Activated T-helper 1 cell treated with anti-CD3 and anti-CD28 coated beads, Interleukin-2, amount 50 U/mL, for 16 hours (primary cell): Measurements from ENCODE around the gene HMGCS2.

Experiments used
- DNase-seq, 2 donors: peaks; one replicate each; pipeline ENCODE4 v3.0.0-alpha.2; 2020; ENCODE audit warnings: low read depth in 1 of 2, low spot score in 1 of 2

HMGCS2 gene

GRCh38 chr1:119768778-119769177, at the start of gene HMGCS2:
Gene HMGCS2, minus strand, starts transcription at chr1:119768905. Its CDS starts 61 bp downstream, at chr1:119768844.
- DNase-seq = no peak

- no peak for DNase-seq
Measured at GRCh38 chr1:119818181-119818580, 49.5 kb upstream of the HMGCS2 start.

- DNase-seq = no peak
Measured at GRCh38 chr1:119816407-119816806, 47.7 kb upstream of the HMGCS2 start.

GRCh38 chr1:119815928-119816327, 47.2 kb upstream of the HMGCS2 start:
- no peak for DNase-seq

GRCh38 chr1:119815361-119815760, 46.7 kb upstream of the HMGCS2 start:
- DNase-seq = no peak

- DNase-seq = no peak
Measured at GRCh38 chr1:119814288-119814687, 45.6 kb upstream of the HMGCS2 start.

GRCh38 chr1:119811985-119812557, 43.4 kb upstream of the HMGCS2 start:
- no peak for DNase-seq

- no peak for DNase-seq
Measured at GRCh38 chr1:119811387-119811786, 42.7 kb upstream of the HMGCS2 start, which contains the start of gene REG4. Gene REG4, minus strand, starts transcription at chr1:119811460. Its CDS starts 2,691 bp downstream, at chr1:119808769.

DNA sequence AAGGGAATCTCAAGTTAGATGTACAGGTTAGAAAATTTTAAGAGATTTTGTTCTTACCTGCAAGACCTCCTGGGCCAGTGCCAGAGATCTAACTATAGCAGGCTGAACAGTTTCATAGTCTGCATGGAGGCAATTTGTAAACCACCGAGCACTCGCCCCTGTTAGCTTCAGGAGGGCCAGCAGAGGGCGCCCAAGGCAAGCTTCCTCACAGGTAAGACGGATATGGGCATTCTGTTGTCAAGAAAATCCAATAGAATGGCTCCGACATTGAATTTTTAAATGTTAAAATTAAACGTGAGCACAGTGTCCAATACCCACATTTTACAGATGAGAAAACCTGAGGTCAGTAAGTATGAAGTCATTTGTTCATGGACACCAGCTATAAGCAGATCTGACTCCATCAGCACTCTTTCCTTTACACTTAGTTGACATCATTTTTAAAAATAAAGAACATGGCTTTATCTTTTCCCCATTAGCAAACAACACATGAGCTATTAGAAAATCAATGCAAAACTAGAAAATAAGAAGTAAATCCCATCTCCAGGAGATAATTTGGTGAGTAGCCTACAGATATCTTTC, 40.4 kb upstream of the HMGCS2 start:
- DNase-seq = peak; percentile 25 to 40

GRCh38 chr1:119808491-119808890, 39.8 kb upstream of the HMGCS2 start:
- no peak for DNase-seq

- DNase-seq = no peak
Measured at GRCh38 chr1:119806489-119806888, 37.8 kb upstream of the HMGCS2 start.

DNA sequence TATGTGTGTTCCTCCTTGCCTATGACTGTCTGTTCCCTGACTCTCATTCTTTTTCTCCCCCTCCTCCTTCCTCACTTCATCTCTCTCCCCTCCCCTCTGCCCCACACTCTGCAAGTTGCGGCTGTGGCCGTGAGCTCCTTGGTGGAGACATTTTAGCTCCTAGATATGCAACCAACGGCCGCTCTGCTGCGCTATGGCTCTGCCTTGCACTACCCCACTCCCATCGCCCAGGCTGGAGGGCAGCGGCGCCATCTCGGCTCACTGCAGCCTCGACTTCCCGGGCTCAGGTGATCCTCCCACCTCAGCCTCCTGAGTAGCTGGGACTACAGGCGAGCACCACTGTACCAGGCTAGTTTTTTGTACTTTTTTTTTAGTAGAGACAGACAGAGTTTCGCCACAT, 37.0 kb upstream of the HMGCS2 start:
- DNase-seq = no peak

GRCh38 chr1:119805247-119805646, 36.5 kb upstream of the HMGCS2 start:
- no peak for DNase-seq

DNA sequence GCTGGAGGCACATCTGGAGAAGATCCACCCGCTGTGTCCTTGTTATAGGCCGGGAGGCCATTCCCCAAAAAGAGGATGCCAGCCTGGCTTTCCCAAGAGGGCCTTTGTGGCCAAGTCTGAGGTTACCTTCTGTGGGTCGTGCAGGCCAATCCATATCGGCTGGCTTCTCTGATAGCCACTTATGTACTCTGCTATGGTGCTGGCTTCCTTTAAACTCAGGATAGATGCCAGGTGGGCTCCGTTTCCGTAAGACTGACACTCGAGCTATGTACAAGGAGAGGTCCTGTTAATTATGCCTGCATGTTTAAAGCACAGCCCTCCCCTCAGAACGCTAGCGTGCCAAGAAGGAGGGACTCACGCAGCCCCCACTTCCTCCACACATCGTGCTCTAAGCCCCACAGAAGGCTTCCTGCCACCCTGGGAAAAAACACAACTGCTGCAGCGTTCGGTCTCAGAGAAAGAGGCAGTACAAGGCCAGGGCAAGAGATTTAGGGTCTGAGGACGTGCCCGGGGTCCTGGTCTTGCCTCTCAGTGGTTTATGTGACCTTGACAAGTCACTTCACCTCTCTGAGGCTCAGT, 31.0 kb upstream of the HMGCS2 start:
- DNase-seq = no peak

DNA sequence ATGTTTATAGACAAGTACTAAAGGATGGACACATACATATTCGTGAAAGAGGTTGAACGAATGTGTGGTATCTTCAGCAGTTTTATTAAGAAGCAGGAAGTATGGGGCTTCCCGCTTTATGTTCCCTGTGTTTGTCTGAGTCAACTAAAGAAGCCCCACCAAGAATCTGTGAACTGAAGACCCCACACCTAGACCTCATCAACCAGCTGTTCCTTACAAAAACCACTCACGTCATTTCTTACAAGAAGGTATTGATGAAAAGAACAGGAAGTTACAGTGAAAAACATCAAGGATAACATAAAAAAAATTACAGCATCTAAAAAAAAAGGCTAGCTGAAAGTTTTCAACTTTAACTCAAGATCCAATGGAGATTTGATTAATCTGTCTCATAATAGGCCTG, 30.3 kb upstream of the HMGCS2 start:
- no peak for DNase-seq

- no peak for DNase-seq
Measured at GRCh38 chr1:119797606-119798005, 28.9 kb upstream of the HMGCS2 start.

GRCh38 chr1:119797162-119797561, 28.5 kb upstream of the HMGCS2 start:
- no peak for DNase-seq

DNA sequence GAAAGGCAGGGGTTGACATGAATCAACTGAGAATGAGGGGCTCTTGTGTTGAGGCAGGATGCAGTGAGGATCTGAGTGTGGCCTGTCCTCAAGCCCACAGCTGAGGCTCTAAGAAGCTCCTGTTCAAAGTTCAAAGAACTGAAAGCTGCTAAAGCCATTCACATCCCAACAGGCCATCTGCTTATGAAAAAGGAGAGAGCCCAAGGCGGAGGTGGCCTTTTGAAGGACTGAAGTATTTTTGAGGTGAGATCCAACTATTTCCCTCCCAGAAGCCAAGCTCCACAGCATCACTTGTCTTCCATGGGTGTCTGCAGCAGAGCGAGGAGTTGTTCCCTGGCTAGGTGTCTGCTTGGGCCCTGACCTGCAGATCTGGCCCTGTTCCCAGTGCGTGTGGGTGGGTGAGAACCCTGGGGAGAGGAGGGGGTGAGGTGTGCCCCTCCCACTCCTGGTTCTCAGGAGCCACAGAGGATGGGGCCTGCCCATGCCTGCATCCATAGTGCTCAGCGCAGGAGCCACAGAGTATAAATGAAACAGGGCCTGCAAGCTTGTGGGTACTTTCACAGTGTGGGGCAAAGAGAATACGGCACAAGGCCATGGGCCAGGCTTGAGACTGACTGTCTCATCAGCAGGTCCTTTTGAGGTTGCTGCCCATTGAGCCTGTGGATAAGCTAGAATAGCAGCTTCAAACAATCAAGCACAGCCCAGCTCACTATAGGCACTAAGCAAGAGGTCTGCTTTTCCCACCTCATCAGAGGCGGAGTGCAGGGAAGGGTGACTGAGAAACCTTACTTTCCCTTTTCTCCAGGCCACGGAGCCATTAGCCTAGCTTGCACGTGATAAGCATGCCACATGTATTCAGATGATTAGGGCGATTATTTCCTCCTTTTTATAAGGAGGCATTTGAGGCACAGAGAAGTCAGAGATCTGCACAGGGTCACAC, 26.8 kb upstream of the HMGCS2 start:
- DNase-seq = no peak

- DNase-seq = no peak
Measured at GRCh38 chr1:119794876-119795240, 26.2 kb upstream of the HMGCS2 start.

- no peak for DNase-seq
Measured at GRCh38 chr1:119794230-119794875, 25.6 kb upstream of the HMGCS2 start.

DNA sequence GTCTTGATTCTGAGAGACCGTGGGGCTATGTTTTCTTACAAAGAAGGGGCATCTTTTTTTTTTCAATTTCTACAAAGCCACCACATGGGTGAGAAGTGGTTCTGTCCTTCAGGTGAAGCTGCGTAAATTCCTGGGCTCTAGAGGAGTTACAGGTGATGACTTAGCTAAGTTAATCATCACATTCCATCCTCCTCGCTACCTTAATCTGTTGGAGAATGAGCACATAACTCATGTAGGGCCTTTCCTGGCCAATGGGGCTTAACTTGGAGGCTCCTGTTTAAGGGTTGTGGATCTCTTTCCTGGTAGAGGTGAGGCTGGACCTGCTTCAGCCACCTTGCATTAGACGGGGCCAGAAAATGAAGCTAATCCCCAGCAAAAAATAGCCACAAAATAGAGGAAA, 22.7 kb upstream of the HMGCS2 start:
- DNase-seq = no peak
